HepG2 (cell line): ENCODE data around the gene FRK. TPM values are rescaled to one million over a fixed set of nuclear protein-coding genes. Genes with fewer than 3 reads are reported as not detected.

Experiments
- ARID4A ChIP-seq: sonication (generic); formaldehyde crosslinking; IDR thresholded peaks from 2 replicates; pipeline ENCODE4 v1.5.0; 2020; ENCODE audit warnings: mild to moderate bottlenecking, missing genetic modification reagents, borderline replicate concordance
- ATF3 ChIP-seq: sonication (generic); formaldehyde crosslinking; IDR thresholded peaks from 2 replicates; pipeline ENCODE4 v1.4.0; 2020; ENCODE audit warnings: missing genetic modification reagents
- CAMTA2 ChIP-seq: sonication (generic); formaldehyde crosslinking; IDR thresholded peaks from 2 replicates; pipeline ENCODE4 v1.4.0; 2020; ENCODE audit warnings: mild to moderate bottlenecking, missing genetic modification reagents, borderline replicate concordance
- GLI4 ChIP-seq: sonication (generic); formaldehyde crosslinking; IDR thresholded peaks from 2 replicates; pipeline ENCODE4 v1.5.1; 2020; ENCODE audit warnings: missing genetic modification reagents, mild to moderate bottlenecking, moderate library complexity, borderline replicate concordance
- GMEB2 ChIP-seq: IDR thresholded peaks from 2 replicates; pipeline ENCODE4 v1.6.1; 2016; ENCODE audit warnings: missing biosample characterization, missing genetic modification reagents, low read depth
- GTF2F1 ChIP-seq: fragments of 150-350 bp; IDR thresholded peaks from 2 replicates; pipeline ENCODE4 v1.6.1; 2014; ENCODE audit warnings: low read length
- HIVEP1 ChIP-seq: sonication (generic); formaldehyde crosslinking; IDR thresholded peaks from 2 replicates; pipeline ENCODE4 v1.4.0; 2020; ENCODE audit warnings: mild to moderate bottlenecking, missing genetic modification reagents
- HMG20A ChIP-seq: IDR thresholded peaks from 2 replicates; pipeline ENCODE4 v1.6.1; 2016; ENCODE audit warnings: borderline replicate concordance
- HNF4A ChIP-seq: sonication (generic); formaldehyde crosslinking; IDR thresholded peaks from 2 replicates; pipeline ENCODE4 v1.4.0; 2020; ENCODE audit warnings: missing genetic modification reagents
- KAT8 ChIP-seq: IDR thresholded peaks from 2 replicates; pipeline ENCODE4 v1.6.1; 2016; ENCODE audit warnings: missing genetic modification reagents, missing compliant biosample characterization
- KDM5A ChIP-seq: fragments of 200-600 bp; sonication (generic); IDR thresholded peaks from 2 replicates; pipeline ENCODE4 v1.7.0; 2018; ENCODE audit warnings: antibody characterized with exemption, mild to moderate bottlenecking, low read length, borderline replicate concordance
- KLF11 ChIP-seq: IDR thresholded peaks from 2 replicates; pipeline ENCODE4 v1.6.1; 2016; ENCODE audit warnings: missing compliant biosample characterization
- MBD4 ChIP-seq: IDR thresholded peaks from 2 replicates; pipeline ENCODE4 v1.6.1; 2012; ENCODE audit warnings: low read length, inconsistent platforms, borderline replicate concordance
- RAD51 ChIP-seq: fragments of 450-650 bp; IDR thresholded peaks from 2 replicates; pipeline ENCODE4 v1.6.1; 2016; ENCODE audit warnings: borderline replicate concordance
- RCOR2 ChIP-seq: IDR thresholded peaks from 2 replicates; pipeline ENCODE4 v1.6.1; 2016; ENCODE audit warnings: missing biosample characterization, missing genetic modification reagents
- TBX2 ChIP-seq: sonication (generic); formaldehyde crosslinking; IDR thresholded peaks from 2 replicates; pipeline ENCODE4 v1.5.0; 2020; ENCODE audit warnings: missing genetic modification reagents, mild to moderate bottlenecking, borderline replicate concordance
- TCF7 ChIP-seq: sonication (generic); IDR thresholded peaks from 2 replicates; pipeline ENCODE4 v1.6.1; 2016; ENCODE audit warnings: antibody characterized with exemption, low read depth
- ZBTB21 ChIP-seq: sonication (generic); formaldehyde crosslinking; IDR thresholded peaks from 2 replicates; pipeline ENCODE4 v1.4.0; 2020; ENCODE audit warnings: missing genetic modification reagents
- ZFP82 ChIP-seq: sonication (generic); formaldehyde crosslinking; IDR thresholded peaks from 2 replicates; pipeline ENCODE4 v1.5.1; 2020; ENCODE audit warnings: mild to moderate bottlenecking, missing genetic modification reagents, borderline replicate concordance
- ZGPAT ChIP-seq: IDR thresholded peaks from 2 replicates; pipeline ENCODE4 v1.6.1; 2016; ENCODE audit warnings: mild to moderate bottlenecking
- ZNF205 ChIP-seq: IDR thresholded peaks from 2 replicates; pipeline ENCODE4 v1.6.1; 2018; ENCODE audit warnings: missing biosample characterization, missing genetic modification reagents
- ZNF30 ChIP-seq: sonication (generic); formaldehyde crosslinking; IDR thresholded peaks from 2 replicates; pipeline ENCODE4 v1.5.0; 2020; ENCODE audit warnings: mild to moderate bottlenecking, missing genetic modification reagents
- ZNF414 ChIP-seq: sonication (generic); formaldehyde crosslinking; IDR thresholded peaks from 2 replicates; pipeline ENCODE4 v1.5.0; 2020; ENCODE audit warnings: missing genetic modification reagents
- ZNF629 ChIP-seq: sonication (generic); formaldehyde crosslinking; conservative IDR thresholded peaks from 2 replicates; pipeline ENCODE4 v1.5.0; 2020; ENCODE audit warnings: missing genetic modification reagents
- ZNF780A ChIP-seq: sonication (generic); formaldehyde crosslinking; IDR thresholded peaks from 2 replicates; pipeline ENCODE4 v1.8.0; 2022; ENCODE audit warnings: mild to moderate bottlenecking, missing genetic modification reagents, moderate library complexity
- polyA plus RNA-seq, 8 experiments: library from polyadenylated mRNA; depleted of rRNA in 3 of 8; stranded (reverse) in 7 of 8; unstranded in 1 of 8; fragments of >200 nt; fragmentation: Illumina TruSeq in 4 of 8; extraction: Trizol in 4 of 8; gene quantifications; 2 replicates each; pipeline versions ENCODE4 v1.2.1 to v1.2.3, GENCODE V29; 2011 to 2016; ENCODE audit warnings: low read depth in 4 of 8, missing spikeins in 1 of 8, mixed read lengths in 1 of 8; ENCODE audit not compliant: insufficient read depth in 1 of 8
- total RNA-seq, 5 experiments: library from RNA; depleted of rRNA; stranded (reverse); fragments of >200 nt; fragmentation: Illumina TruSeq; extraction: Trizol; gene quantifications; 2 replicates each; pipeline ENCODE4 v1.2.3, GENCODE V29; 2016; ENCODE audit warnings: low read depth in 1 of 5

The FRK gene
- total and polyA plus RNA-seq, 2 of the 13 experiments (the other 11 are each of a cell fraction or from before 2014, with no cell fraction given): 1.3 to 2.9 TPM

GRCh38 chr6:116015983-116016382, 44.7 kb downstream of the FRK start (continued):
- TF ChIP-seq ZFP82 (CRISPR knock-in tag) (no peak), KDM5A (no peak), ZNF205 (CRISPR knock-in tag) (0 out of 2 replicates have a peak, but pooled peaks have one; percentile 31), CAMTA2 (CRISPR knock-in tag) (no peak), ZBTB21 (CRISPR knock-in tag) (no peak), HIVEP1 (CRISPR knock-in tag) (no peak), HNF4A (peak; percentile 99), RCOR2 (CRISPR knock-in tag) (0 out of 2 replicates have a peak, but pooled peaks have one; percentile 26), TBX2 (no peak), TCF7 (no peak), ZNF414 (0 out of 2 replicates have a peak, but pooled peaks have one; percentile 43), GTF2F1 (no peak), MBD4 (no peak), ZNF30 (CRISPR knock-in tag) (no peak), ZGPAT (CRISPR knock-in tag) (0 out of 2 replicates have a peak, but pooled peaks have one; percentile 3), ARID4A (CRISPR knock-in tag) (peak; percentile 41; the same call in 1 of the 2 replicates), GMEB2 (CRISPR knock-in tag) (no peak), KLF11 (CRISPR knock-in tag) (no peak), GLI4 (CRISPR knock-in tag) (no peak), HMG20A (peak; percentile 13; the same call in 1 of the 2 replicates), KAT8 (CRISPR knock-in tag) (no peak), ZNF629 (0 out of 2 replicates have a peak, but pooled peaks have one; percentile 22), ZNF780A (CRISPR knock-in tag) (no peak), ATF3 (CRISPR knock-in tag) (no peak), RAD51 (no peak)
